UCSD-AML1 (cell line): ENCODE results near the gene DHRS4L2.
"Not testable (repeated sequence)": the region's sequence is repeated elsewhere in the genome, so short reads cannot be mapped to it uniquely, and the experiment has no call there.

ENCODE experiments used
- DNase-seq: peaks from one replicate; lab custom pipeline; 2025; ENCODE audit not compliant: unreplicated experiment; lab: John Stamatoyannopoulos, UW

Gene DHRS4L2

DNA sequence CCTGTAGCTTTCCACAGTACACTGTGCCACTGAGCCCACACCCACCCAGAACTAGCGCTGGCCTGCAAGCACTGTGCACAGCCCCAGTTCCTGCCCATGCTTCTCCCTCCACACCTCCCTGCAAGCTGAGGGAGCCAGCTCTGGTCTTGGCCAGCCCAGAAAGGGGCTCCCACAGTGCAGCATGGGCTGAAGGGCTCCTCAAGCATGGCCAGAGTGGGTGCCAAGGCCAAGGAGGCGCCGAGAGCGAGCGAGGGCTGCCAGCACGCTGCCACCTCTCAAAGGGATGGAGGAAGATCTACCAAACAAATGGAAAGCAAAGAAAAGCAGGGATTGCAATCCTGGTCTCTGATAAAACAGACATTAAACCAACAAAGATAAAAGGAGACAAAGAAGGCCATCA, 27.0 kb downstream of the DHRS4L2 start:
- not testable (repeated sequence) for DNase-seq

DNA sequence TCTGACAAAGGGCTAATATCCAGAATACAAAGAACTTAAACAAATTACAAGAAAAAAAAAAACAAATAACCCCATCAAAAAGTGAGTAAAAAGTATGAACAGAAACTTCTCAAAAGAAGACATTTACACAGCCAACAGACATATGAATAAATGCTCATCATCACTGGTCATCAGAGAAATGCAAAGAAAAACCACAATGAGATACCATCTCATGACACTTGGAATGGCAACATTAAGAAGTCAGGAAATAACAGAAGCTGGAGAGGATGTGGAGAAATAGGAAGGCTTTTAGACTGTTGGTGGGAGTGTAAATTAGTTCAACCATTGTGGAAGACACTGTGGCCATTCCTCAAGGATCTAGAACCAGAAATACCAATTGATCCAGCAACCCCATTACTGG, 30.2 kb downstream of the DHRS4L2 start:
- DNase-seq = not testable (repeated sequence)

- not testable (repeated sequence) for DNase-seq
These were observed 31.2 kb downstream of the DHRS4L2 start for GRCh38 chr14:24019944-24020343.

GRCh38 chr14:24020520-24020919, 31.8 kb downstream of the DHRS4L2 start:
- DNase-seq = not testable (repeated sequence)

DNA sequence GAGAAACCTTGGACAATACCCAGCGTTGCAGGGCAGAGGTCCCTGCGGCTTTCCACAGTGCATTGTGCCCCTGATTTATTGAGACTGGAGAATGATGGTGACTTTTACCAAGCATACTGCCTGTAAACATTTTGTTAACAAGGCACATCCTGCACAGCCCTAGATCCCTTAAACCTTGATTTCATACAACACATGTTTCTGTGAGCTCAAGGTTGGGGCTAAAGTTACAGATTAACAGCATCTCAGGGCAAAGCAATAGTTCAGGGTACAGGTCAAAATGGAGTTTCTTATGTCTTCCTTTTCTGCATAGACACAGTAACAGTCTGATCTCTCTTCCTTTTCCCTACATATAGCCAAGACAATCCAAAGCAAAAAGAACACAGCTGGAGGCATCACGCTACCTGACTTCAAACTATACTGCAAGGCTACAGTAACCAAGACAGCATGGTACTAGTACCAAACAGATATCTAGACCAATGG, 36.2 kb downstream of the DHRS4L2 start:
- not testable (repeated sequence) for DNase-seq

- DNase-seq = not testable (repeated sequence)
These were observed 41.0 kb downstream of the DHRS4L2 start for GRCh38 chr14:24029687-24030086.

GRCh38 chr14:24031331-24031730, 42.6 kb downstream of the DHRS4L2 start:
- not testable (repeated sequence) for DNase-seq

- DNase-seq = no peak
These were observed 44.1 kb downstream of the DHRS4L2 start for GRCh38 chr14:24032727-24033418.

GRCh38 chr14:24035769-24036168, 47.0 kb downstream of the DHRS4L2 start:
- not testable (repeated sequence) for DNase-seq

GRCh38 chr14:24036169-24036962, 47.6 kb downstream of the DHRS4L2 start:
- peak; percentile 77 for DNase-seq

DNA sequence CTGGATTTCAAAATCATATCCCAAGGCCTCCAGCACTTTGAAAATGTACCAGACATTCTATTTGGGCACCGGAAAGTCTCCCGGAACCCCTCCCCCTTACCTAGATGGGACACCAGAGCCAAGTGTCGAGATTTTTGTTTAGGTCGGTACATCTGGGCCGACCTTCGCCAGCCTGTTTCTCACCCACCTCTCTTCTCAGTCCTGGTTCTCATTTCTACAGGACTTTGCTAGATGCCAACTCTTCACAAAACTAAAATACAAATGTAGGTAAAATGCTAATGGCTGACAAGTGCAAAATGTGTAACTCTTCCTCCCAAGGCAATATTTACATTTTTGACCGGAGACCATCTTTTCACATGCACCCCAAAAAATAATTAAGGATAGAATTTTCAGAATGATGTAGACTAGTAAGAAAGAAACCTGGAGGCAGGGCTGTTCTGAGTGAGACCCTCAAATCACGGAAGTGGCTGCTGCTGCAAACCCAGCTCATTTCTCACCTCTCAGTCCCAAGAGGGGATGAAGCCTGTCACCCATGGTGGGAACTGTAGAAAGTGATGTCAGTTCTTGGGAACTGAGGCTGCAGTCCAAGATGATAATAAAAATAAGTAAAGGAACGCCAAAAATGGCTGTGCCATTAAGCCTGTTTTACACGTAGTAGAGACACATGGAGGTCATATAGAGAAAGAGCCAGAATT, 48.4 kb downstream of the DHRS4L2 start:
- DNase-seq = not testable (repeated sequence)

GRCh38 chr14:24037658-24038037, 48.9 kb downstream of the DHRS4L2 start:
- DNase-seq = no peak

DNA sequence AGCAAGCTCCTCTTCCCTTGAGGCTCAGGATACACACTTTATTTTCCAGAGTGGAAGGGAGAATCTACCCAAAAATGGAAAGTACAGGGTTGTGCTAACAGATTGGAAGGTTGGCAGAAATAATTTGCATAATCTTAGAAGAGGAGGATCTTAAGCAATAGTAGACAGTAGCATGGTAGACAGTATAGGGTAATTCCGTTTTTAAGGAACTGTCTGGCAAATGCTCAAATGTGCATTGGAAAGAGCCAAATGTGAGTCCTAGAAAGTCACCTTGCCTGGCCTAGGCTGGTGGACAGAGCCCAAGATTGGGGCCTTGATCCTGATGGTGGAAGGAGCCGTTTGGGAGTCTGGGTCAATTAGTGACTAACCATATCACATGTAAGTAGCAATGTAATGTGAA, 50.0 kb downstream of the DHRS4L2 start:
- DNase-seq = no peak

DNA sequence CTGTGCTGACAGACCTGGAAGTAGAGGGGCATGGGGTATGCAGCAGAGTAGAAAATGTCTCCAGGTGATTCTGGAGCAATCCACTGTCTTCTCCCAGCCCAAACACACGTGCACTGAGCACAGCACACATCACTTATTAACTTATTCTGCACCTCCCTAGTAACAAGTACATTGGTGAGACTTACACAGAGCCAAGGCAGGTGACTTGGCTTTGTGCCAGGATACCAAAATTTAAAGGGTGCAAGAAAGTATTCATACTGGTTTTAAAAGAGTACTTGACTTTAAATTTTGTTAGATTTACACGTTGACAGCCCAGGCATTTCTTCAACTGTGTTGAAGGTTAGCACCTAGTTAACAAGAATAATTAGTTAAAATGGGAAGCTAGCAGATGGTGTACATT, 52.0 kb downstream of the DHRS4L2 start:
- DNase-seq = no peak

- DNase-seq = no peak
These were observed 54.0 kb downstream of the DHRS4L2 start for GRCh38 chr14:24042746-24043145.

DNA sequence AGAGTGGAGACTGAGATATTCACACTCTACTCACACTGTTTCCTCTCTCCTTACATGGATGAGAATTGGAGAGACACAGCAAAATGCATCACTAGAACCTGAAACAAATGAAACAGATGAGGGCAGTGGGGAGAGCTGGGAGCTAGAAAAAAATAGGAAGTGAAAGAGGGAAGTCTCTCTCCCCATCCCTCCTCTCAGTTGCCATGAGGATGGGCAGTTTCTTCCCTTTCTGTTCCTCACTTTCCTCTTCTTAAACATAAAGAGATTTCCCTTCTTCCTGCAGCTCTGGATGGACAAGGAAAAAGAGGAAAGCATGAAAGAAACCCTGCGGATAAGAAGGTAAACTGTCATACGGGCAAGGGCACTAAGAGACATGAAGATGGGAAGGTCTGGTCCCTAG, 60.3 kb downstream of the DHRS4L2 start:
- not testable (repeated sequence) for DNase-seq

- not testable (repeated sequence) for DNase-seq
These were observed 62.0 kb downstream of the DHRS4L2 start for GRCh38 chr14:24050753-24051152.

GRCh38 chr14:24051176-24051788, 62.6 kb downstream of the DHRS4L2 start:
- DNase-seq = no peak

DNA sequence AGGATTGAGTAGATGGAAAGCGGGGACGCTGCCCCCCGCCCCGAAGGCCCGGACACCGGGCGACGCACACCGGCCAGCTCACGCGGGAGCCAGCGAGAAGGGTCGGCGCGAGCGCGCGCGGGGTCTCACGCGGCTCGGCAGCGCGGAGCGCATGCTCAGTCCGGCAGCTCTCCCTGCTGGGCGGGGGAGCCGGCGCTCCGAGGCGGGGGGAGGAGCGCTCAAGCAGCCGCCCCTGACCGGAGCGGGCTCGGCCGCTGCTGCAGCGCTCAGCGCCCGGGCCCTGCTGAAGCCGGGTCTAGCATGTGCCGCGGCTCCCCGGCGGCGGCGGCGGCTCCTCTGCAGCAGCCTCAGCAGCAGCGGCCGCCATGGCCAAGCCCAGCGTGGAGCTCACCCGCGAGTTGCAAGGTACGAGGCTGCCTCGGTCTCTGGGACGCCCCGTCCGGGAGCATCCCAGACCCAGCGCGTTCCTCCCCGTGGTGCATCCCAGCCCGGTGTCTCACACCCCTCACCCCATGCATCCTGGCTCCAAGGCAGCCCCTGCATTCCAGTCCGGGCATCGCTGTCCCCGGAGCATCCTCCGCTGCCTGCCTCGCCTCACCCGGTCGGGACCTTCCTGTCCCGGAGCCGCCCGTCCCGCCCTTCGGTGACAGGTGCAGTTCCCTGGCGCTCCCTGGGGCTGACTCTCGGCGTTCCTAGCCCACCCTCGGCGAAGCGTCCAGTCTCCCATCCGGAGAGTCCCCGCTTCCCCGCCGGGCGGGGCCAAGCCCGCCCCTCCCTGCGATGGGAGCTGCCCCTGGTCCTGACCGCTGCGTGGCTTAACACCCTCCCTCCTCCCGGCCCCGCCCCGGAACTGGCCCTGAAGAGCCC, 63.3 kb downstream of the DHRS4L2 start, which contains the start of gene CARMIL3:
Gene CARMIL3, plus strand, starts transcription at position 221 of the 867 bp plus-strand sequence. Its CDS starts 145 bp downstream, at position 366.
- peak; percentile 64 for DNase-seq
